ENCODE results near the gene DBNDD2. TPM values are rescaled to one million over a fixed set of nuclear protein-coding genes. Genes with fewer than 3 reads are reported as not detected.

DBNDD2 gene
- polyA plus RNA-seq, 4 donors = 14.4 to 26.6 (median 25.3) TPM

DNA sequence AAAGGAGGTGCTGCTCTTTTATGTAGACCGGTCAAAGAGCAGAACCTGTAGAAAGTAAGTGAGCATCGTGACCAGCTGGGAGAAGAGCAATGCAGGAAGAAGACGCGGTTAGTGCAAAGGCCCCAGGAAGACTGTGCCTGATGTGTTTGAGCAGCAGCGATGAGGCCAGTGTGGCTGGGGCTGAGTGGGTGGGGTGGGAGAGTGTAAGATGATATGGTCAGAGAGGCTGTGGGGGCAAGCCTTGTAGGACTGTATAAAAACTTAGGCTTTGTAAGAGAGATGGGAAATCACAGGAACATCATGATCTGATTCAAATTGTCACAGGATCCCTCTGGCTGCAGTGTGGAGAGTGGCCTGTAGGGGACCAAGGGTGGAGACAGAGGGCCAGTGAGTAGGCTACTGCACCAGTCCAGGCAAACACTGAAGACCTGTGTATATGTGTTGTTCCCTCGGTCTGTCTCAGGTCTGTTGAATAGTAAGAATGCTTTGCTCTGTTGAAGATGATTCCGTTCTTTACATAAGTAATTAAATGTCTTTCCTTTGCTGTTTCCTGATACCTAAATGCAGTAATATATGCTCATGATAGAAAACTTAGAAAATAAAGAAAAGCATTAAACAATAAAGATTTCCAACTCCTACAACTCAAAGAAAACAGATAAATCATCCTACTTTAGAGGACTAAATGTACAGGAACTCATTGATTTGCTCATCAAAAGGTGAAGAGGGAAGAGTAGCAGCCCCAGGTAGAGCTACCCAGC is 37.9 kb downstream of the DBNDD2 start:
- no peak for DNase-seq (ENCODE audit: low read depth in 4 of 4, low spot score in 3 of 4)

DNA sequence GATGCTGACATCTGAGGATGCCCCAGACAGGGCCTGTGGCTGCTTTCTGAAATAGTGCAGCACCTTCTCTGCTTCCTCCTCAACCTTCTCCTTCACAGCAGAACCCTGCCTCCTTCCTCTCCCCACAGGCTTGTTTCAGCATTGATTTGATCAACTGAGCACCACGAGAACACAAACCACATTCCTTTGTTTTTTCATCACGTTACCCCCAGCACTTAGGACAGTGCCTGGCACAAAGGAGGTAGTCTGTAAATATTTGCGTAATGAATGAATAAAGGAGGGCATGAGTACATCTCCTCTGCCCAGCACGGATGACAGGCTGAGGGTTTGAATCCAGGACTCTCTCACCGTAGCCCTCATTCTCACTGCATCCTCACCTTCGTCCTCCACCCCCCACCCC is 40.2 kb downstream of the DBNDD2 start:
- no peak for DNase-seq (ENCODE audit: low read depth in 4 of 4, low spot score in 3 of 4)

DNA sequence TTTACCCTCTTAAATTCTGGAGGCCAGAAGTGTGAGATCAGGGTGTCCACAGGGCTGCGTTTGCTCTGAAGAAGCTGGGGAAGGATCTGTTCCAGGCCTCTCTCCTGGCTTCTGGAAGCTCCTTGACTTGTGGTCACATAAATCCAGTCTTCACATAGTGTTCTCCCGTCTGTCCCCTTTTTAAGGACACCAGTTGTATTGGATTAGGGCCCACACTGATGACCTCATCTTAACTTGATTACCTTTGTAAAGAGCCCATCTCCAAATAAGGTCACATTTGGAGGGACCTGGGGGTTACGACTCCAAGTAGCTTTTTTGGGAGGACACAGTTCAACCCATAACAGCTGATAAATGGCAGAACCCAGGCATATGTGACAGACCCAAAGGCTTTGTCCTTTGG is 41.4 kb downstream of the DBNDD2 start:
- DNase-seq (ENCODE audit: low read depth in 4 of 4, low spot score in 3 of 4) = no peak

GRCh38 chr20:45450097-45450818 is 42.2 kb downstream of the DBNDD2 start:
- DNase-seq (ENCODE audit: low read depth in 4 of 4, low spot score in 3 of 4) = no peak

GRCh38 chr20:45452238-45452637 is 44.1 kb downstream of the DBNDD2 start:
- DNase-seq (ENCODE audit: low read depth in 4 of 4, low spot score in 3 of 4) = no peak

- DNase-seq (ENCODE audit: low read depth in 4 of 4, low spot score in 3 of 4) = no peak
Observed at GRCh38 chr20:45452772-45453691, 44.9 kb downstream of the DBNDD2 start.

DNA sequence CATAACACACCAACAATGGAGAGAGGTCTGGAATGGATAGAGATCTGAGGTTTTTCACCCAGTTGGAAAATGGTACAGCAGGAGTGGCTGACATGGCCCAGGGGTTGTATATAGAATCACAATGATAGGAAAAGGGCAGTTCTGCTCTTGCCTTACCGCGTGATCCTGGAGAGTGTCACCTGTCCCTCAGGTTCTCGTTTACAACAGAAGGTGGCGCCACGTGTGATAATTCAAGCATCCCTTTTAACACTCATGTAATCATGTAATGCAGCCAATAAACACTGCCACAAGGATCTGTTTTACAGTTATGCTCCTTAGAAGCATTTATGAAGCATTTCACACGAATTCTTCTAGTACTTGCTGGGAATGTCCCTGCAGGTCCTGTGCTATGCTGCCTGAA is 48.5 kb downstream of the DBNDD2 start:
- DNase-seq (ENCODE audit: low read depth in 4 of 4, low spot score in 3 of 4) = no peak

- DNase-seq (ENCODE audit: low read depth in 4 of 4, low spot score in 3 of 4) = no peak
Observed at GRCh38 chr20:45459606-45460005, 51.5 kb downstream of the DBNDD2 start.

Other genes with a start within 250 kb of the DBNDD2 start
- gene PI3, start 233.4 kb upstream of the DBNDD2 start, polyA plus RNA-seq (ENCODE audit: insufficient read length in 4 of 4) = under 1 TPM in 1 of 4 donors, not detected in 3; 0.48 TPM
- gene SEMG1, start 201.3 kb upstream of the DBNDD2 start, polyA plus RNA-seq (ENCODE audit: insufficient read length in 4 of 4) = not detected
- gene SEMG2, start 186.9 kb upstream of the DBNDD2 start, polyA plus RNA-seq (ENCODE audit: insufficient read length in 4 of 4) = not detected
- 10 to 100 TPM in 1 of 4 donors, under 1 TPM in 3; 0.29 to 12.5 (median 0.42) TPM for gene SLPI, start 153.7 kb upstream of the DBNDD2 start, polyA plus RNA-seq (ENCODE audit: insufficient read length in 4 of 4)
- not detected for gene RBPJL, start 101.4 kb upstream of the DBNDD2 start, polyA plus RNA-seq (ENCODE audit: insufficient read length in 4 of 4)
- gene MATN4, start 100.0 kb upstream of the DBNDD2 start, polyA plus RNA-seq (ENCODE audit: insufficient read length in 4 of 4) = 1 to 10 TPM in 1 of 4 donors, under 1 TPM in 3; 0.19 to 3.2 (median 0.41) TPM
- gene SDC4, start 59.9 kb upstream of the DBNDD2 start, polyA plus RNA-seq (ENCODE audit: insufficient read length in 4 of 4) = 100 to 1,000 TPM in 3 of 4 donors, 10 to 100 TPM in 1; 36.5 to 173 (median 163) TPM
- gene SYS1, start 45.1 kb upstream of the DBNDD2 start, polyA plus RNA-seq (ENCODE audit: insufficient read length in 4 of 4) = 10 to 100 TPM; 27.8 to 32.4 (median 31.9) TPM
- gene TP53TG5, start 30.0 kb upstream of the DBNDD2 start, polyA plus RNA-seq (ENCODE audit: insufficient read length in 4 of 4) = 1 to 10 TPM in 2 of 4 donors, under 1 TPM in 2; 0.42 to 1.8 (median 1.2) TPM
- 100 to 1,000 TPM in 2 of 4 donors, 10 to 100 TPM in 2; 98.6 to 102 (median 100) TPM for gene PIGT, start 7.9 kb downstream of the DBNDD2 start, polyA plus RNA-seq (ENCODE audit: insufficient read length in 4 of 4)
- 100 to 1,000 TPM in 3 of 4 donors, 10 to 100 TPM in 1; 10.7 to 228 (median 172) TPM for gene WFDC2, start 61.5 kb downstream of the DBNDD2 start, polyA plus RNA-seq (ENCODE audit: insufficient read length in 4 of 4)
- gene SPINT3, start 107.3 kb downstream of the DBNDD2 start, polyA plus RNA-seq (ENCODE audit: insufficient read length in 4 of 4) = not detected
- gene WFDC6, start 131.2 kb downstream of the DBNDD2 start, polyA plus RNA-seq (ENCODE audit: insufficient read length in 4 of 4) = under 1 TPM in 1 of 4 donors, not detected in 3; 0.24 TPM
- under 1 TPM in 3 of 4 donors, not detected in 1; 0.13 to 0.50 (median 0.17) TPM for gene EPPIN, start 139.1 kb downstream of the DBNDD2 start, polyA plus RNA-seq (ENCODE audit: insufficient read length in 4 of 4)
- gene WFDC8, start 171.0 kb downstream of the DBNDD2 start, polyA plus RNA-seq (ENCODE audit: insufficient read length in 4 of 4) = under 1 TPM in 3 of 4 donors, not detected in 1; 0.14 to 0.21 (median 0.14) TPM
- not detected for gene WFDC10A, start 221.4 kb downstream of the DBNDD2 start, polyA plus RNA-seq (ENCODE audit: insufficient read length in 4 of 4)
- gene WFDC9, start 223.0 kb downstream of the DBNDD2 start, polyA plus RNA-seq (ENCODE audit: insufficient read length in 4 of 4) = not detected

Measured in left renal pelvis (tissue), 4 donors.